HepG2 (cell line): ENCODE measurements around the gene GFOD1. TPM values are rescaled to one million over a fixed set of nuclear protein-coding genes. Genes with fewer than 3 reads are reported as not detected.
A peak's percentile ranks its signal among the peaks of the same experiment; 100 is the strongest.

Experiments used
- ARNT ChIP-seq: fragments of 450-650 bp; IDR thresholded peaks from 2 replicates; pipeline ENCODE4 v1.6.1; 2017
- BATF2 ChIP-seq: sonication (generic); formaldehyde crosslinking; IDR thresholded peaks from 2 replicates; pipeline ENCODE4 v1.8.0; 2022; ENCODE audit warnings: mild to moderate bottlenecking, missing genetic modification reagents, moderate library complexity
- HDAC1 ChIP-seq: sonication (generic); formaldehyde crosslinking; IDR thresholded peaks from 2 replicates; pipeline ENCODE4 v1.5.1; 2020; ENCODE audit warnings: mild to moderate bottlenecking, missing genetic modification reagents
- MIXL1 ChIP-seq: IDR thresholded peaks from 2 replicates; pipeline ENCODE4 v1.6.1; 2016
- SKI ChIP-seq: fragments of 450-650 bp; IDR thresholded peaks from one replicate; pipeline ENCODE4 v1.6.1; 2018; ENCODE audit warnings: mild to moderate bottlenecking; ENCODE audit not compliant: partially characterized antibody
- TGIF2 ChIP-seq: IDR thresholded peaks from 2 replicates; pipeline ENCODE4 v1.6.1; 2016; ENCODE audit warnings: control low read depth, missing compliant biosample characterization
- ZBTB20 ChIP-seq: sonication (generic); formaldehyde crosslinking; IDR thresholded peaks from 2 replicates; pipeline ENCODE4 v1.8.1; 2023; ENCODE audit warnings: missing genetic modification reagents, low read depth, mild to moderate bottlenecking, borderline replicate concordance
- ZBTB44 ChIP-seq: sonication (generic); formaldehyde crosslinking; IDR thresholded peaks from 2 replicates; pipeline ENCODE4 v1.4.0; 2020; ENCODE audit warnings: missing genetic modification reagents
- ZFP90 ChIP-seq: sonication (generic); formaldehyde crosslinking; IDR thresholded peaks from 2 replicates; pipeline ENCODE4 v1.8.0; 2022; ENCODE audit warnings: missing genetic modification reagents, mild to moderate bottlenecking, inconsistent platforms, borderline replicate concordance
- ZKSCAN5 ChIP-seq: sonication (generic); formaldehyde crosslinking; IDR thresholded peaks from 2 replicates; pipeline ENCODE4 v1.5.1; 2020; ENCODE audit warnings: mild to moderate bottlenecking, missing genetic modification reagents
- ZNF296 ChIP-seq: sonication (generic); formaldehyde crosslinking; conservative IDR thresholded peaks from 2 replicates; pipeline ENCODE4 v1.5.0; 2020; ENCODE audit warnings: mild to moderate bottlenecking, missing genetic modification reagents
- ZNF33B ChIP-seq: sonication (generic); formaldehyde crosslinking; IDR thresholded peaks from 2 replicates; pipeline ENCODE4 v1.5.1; 2020; ENCODE audit warnings: mild to moderate bottlenecking, missing genetic modification reagents
- ZNF446 ChIP-seq: sonication (generic); formaldehyde crosslinking; IDR thresholded peaks from 2 replicates; pipeline ENCODE4 v1.5.0; 2020; ENCODE audit warnings: mild to moderate bottlenecking, missing genetic modification reagents
- ZNF879 ChIP-seq: sonication (generic); formaldehyde crosslinking; IDR thresholded peaks from 2 replicates; pipeline ENCODE4 v1.8.1; 2023; ENCODE audit warnings: missing genetic modification reagents
- ZSCAN12 ChIP-seq: sonication (generic); formaldehyde crosslinking; IDR thresholded peaks from 2 replicates; pipeline ENCODE4 v1.9.0; 2021; ENCODE audit warnings: mild to moderate bottlenecking, missing genetic modification reagents
- polyA plus RNA-seq, 8 experiments: library from polyadenylated mRNA; depleted of rRNA in 3 of 8; stranded (reverse) in 7 of 8; unstranded in 1 of 8; fragments of >200 nt; fragmentation: Illumina TruSeq in 4 of 8; extraction: Trizol in 4 of 8; gene quantifications; 2 replicates each; pipeline versions ENCODE4 v1.2.1 to v1.2.3, GENCODE V29; 2011 to 2016; ENCODE audit warnings: low read depth in 4 of 8, missing spikeins in 1 of 8, mixed read lengths in 1 of 8; ENCODE audit not compliant: insufficient read depth in 1 of 8
- total RNA-seq, 5 experiments: library from RNA; depleted of rRNA; stranded (reverse); fragments of >200 nt; fragmentation: Illumina TruSeq; extraction: Trizol; gene quantifications; 2 replicates each; pipeline ENCODE4 v1.2.3, GENCODE V29; 2016; ENCODE audit warnings: low read depth in 1 of 5
- TF ChIP-seq, protein P1 (sequence below): IDR thresholded peaks from 2 replicates; pipeline ENCODE4 v1.6.1; 2012; ENCODE audit warnings: inconsistent platforms
- TF ChIP-seq, protein P2 (sequence below): sonication (generic); formaldehyde crosslinking; IDR thresholded peaks from 2 replicates; pipeline ENCODE4; 2020; ENCODE audit warnings: missing genetic modification reagents, mild to moderate bottlenecking, borderline replicate concordance
- TF ChIP-seq, protein P3 (sequence below), 2 experiments: sonication (generic) in 1 of 2; formaldehyde crosslinking in 1 of 2; IDR thresholded peaks; 2 replicates each; pipeline versions ENCODE4 v1.6.1 to v1.9.0; 2014 to 2022; ENCODE audit warnings: antibody characterized with exemption in 1 of 2, borderline replicate concordance in 1 of 2, inconsistent platforms in 1 of 2, low read depth in 1 of 2, missing genetic modification reagents in 1 of 2

The GFOD1 gene
- total and polyA plus RNA-seq, 2 of the 13 experiments (the other 11 are each of a cell fraction or from before 2014, with no cell fraction given) = 1.9 to 6.4 TPM

DNA sequence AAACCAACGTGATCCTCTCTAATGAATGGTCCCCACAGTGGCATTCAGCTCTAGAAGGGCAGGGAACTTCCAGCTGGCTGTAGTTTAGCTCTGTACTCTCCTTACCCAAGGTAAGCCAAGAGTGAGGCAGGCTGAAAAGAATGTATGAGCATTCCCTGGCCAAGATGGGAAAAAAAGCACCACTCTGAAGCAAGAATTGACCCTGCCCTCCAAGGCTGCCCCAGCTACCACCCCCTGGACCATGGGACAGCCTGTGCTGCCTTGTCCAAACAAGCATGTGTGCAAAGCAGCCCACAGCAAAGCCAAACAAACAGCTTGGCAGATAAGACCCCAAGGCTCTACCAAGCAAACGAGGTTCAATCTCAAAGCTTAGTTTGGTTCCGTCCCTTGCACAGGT lies 73.9 kb downstream of the GFOD1 start (continued):
- TF ChIP-seq ZSCAN12 (CRISPR knock-in tag) (no peak), ZBTB44 (CRISPR knock-in tag) (no peak), ZNF296 (CRISPR knock-in tag) (no peak), TGIF2 (CRISPR knock-in tag) (no peak), MIXL1 (peak; percentile 77), ZFP90 (CRISPR knock-in tag) (0 out of 2 replicates have a peak, but pooled peaks have one; percentile 48), ZNF446 (CRISPR knock-in tag) (no peak), HDAC1 (CRISPR knock-in tag) (peak; percentile 71), ZNF879 (no peak), BATF2 (CRISPR knock-in tag) (no peak), SKI (peak; percentile 56), ZKSCAN5 (CRISPR knock-in tag) (no peak), ZBTB20 (CRISPR knock-in tag) (no peak), ARNT (no peak), ZNF33B (CRISPR knock-in tag) (no peak)
- TF ChIP-seq, protein P1, sequence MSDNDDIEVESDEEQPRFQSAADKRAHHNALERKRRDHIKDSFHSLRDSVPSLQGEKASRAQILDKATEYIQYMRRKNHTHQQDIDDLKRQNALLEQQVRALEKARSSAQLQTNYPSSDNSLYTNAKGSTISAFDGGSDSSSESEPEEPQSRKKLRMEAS = peak; percentile 84
- TF ChIP-seq, protein P2, sequence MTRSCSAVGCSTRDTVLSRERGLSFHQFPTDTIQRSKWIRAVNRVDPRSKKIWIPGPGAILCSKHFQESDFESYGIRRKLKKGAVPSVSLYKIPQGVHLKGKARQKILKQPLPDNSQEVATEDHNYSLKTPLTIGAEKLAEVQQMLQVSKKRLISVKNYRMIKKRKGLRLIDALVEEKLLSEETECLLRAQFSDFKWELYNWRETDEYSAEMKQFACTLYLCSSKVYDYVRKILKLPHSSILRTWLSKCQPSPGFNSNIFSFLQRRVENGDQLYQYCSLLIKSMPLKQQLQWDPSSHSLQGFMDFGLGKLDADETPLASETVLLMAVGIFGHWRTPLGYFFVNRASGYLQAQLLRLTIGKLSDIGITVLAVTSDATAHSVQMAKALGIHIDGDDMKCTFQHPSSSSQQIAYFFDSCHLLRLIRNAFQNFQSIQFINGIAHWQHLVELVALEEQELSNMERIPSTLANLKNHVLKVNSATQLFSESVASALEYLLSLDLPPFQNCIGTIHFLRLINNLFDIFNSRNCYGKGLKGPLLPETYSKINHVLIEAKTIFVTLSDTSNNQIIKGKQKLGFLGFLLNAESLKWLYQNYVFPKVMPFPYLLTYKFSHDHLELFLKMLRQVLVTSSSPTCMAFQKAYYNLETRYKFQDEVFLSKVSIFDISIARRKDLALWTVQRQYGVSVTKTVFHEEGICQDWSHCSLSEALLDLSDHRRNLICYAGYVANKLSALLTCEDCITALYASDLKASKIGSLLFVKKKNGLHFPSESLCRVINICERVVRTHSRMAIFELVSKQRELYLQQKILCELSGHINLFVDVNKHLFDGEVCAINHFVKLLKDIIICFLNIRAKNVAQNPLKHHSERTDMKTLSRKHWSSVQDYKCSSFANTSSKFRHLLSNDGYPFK (CRISPR knock-in tag) = no peak
- TF ChIP-seq, protein P3, sequence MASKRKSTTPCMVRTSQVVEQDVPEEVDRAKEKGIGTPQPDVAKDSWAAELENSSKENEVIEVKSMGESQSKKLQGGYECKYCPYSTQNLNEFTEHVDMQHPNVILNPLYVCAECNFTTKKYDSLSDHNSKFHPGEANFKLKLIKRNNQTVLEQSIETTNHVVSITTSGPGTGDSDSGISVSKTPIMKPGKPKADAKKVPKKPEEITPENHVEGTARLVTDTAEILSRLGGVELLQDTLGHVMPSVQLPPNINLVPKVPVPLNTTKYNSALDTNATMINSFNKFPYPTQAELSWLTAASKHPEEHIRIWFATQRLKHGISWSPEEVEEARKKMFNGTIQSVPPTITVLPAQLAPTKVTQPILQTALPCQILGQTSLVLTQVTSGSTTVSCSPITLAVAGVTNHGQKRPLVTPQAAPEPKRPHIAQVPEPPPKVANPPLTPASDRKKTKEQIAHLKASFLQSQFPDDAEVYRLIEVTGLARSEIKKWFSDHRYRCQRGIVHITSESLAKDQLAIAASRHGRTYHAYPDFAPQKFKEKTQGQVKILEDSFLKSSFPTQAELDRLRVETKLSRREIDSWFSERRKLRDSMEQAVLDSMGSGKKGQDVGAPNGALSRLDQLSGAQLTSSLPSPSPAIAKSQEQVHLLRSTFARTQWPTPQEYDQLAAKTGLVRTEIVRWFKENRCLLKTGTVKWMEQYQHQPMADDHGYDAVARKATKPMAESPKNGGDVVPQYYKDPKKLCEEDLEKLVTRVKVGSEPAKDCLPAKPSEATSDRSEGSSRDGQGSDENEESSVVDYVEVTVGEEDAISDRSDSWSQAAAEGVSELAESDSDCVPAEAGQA (IDR thresholded peaks at IDR 0.05; ENCODE audit: low read depth) = 0 out of 2 replicates have a peak, but pooled peaks have one; percentile 15
- TF ChIP-seq, protein P3 (CRISPR knock-in tag; IDR thresholded peaks at IDR 0.05; ENCODE audit: borderline replicate concordance) = no peak
